Skeletal muscle cell (primary cell): ENCODE results near the gene NEBL.
A peak's percentile ranks its signal among the peaks of the same experiment; 100 is the strongest.

ENCODE experiments used
- DNase-seq: peaks from one replicate; pipeline ENCODE4 v3.0.0-alpha.2; 2010; ENCODE audit warnings: low read depth
- H3K4me3 ChIP-seq: 2 replicates; pipeline ENCODE4 v1.5.1; 2011; ENCODE audit warnings: low read depth, mild to moderate bottlenecking, control low read depth, low read length, moderate library complexity

NEBL gene

GRCh38 chr10:20809631-20810030 lies 87.5 kb downstream of the NEBL start:
- DNase-seq: no peak
- no peak overlapping the region for H3K4me3 ChIP-seq

DNA sequence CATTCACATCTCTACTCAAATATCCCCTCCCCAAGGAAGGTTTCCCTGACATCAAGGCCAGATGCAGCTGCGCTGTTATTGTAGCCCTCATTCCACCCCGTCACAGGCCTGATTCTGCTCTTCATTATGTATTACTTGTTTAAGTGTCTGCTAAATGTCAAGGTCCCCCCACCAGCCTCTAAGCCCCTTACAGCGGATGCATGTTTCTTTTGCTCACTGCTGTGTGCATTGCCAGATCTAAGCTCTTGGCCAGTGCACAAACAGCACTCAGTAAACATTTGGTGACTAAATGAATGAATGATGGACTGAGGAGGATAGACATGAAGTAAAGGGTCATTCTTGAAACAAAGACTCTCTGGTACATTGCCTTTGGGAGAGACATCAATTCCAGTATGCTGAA lies 90.6 kb downstream of the NEBL start:
- DNase-seq: no peak
- no peak overlapping the region for H3K4me3 ChIP-seq

DNA sequence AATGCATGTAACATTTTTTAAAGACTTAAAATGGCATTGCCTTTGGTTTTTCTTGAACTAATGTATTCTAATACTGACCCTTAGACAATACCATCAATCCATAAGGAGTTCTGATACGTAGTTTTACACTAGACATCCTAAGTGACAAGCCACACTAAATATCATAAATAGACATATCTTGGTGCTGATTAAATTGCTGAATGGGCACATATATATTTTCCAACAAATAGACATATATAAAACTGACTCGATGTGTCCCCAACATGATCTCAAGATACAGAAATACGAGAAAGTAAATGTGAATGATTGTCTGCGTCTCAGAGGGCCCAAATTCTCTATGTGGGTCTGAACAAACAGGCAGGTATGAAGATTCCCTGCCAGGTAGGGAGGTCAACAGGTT lies 99.8 kb downstream of the NEBL start:
- no peak for DNase-seq
- H3K4me3 ChIP-seq: no peak overlapping the region

DNA sequence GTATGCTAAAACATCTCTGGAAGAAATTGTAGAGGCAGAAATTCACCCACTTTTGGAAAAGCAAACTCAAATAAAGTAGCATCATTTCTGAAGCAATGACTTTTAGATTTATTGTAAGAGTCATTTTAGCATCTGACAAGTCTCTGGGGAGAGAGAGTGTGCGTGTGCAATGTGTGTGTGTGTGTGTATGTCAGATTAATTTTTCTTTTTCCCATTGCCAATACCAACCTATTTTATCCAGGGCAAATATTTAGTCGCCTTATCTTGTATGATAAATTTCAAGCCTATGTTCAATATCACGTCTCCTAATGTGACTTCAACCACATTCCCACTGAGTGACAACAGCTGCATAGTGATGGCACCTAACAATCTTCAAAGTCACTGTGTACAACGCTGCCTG lies 101.7 kb downstream of the NEBL start:
- no peak overlapping the region for H3K4me3 ChIP-seq
- DNase-seq: no peak

DNA sequence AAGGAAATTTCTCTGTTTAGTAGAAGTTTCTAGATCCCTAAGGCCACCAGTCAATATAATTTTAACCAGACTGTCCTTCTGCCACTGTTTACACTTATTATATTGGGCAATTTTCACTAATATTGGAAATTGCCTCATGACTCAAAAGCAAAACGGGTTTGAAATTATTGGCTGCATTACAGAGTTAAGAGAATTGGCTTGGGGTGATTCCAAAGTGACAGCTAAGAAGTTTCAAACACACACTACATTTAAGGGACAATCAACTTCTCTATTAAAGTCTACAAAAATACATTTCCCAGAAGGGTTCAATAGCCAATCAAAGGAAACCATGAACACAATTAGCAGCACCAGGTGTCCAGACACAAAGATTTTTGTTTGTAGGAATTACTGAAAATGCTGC lies 111.9 kb downstream of the NEBL start:
- no peak overlapping the region for H3K4me3 ChIP-seq
- no peak for DNase-seq

GRCh38 chr10:20778008-20778757 lies 118.9 kb downstream of the NEBL start:
- H3K4me3 ChIP-seq: no peak overlapping the region
- no peak for DNase-seq

GRCh38 chr10:20776384-20777118 lies 120.6 kb downstream of the NEBL start:
- H3K4me3 ChIP-seq: no peak overlapping the region
- no peak for DNase-seq

- H3K4me3 ChIP-seq: no peak overlapping the region
- no peak for DNase-seq
Measured at GRCh38 chr10:20771051-20771450, 126.1 kb downstream of the NEBL start.

- DNase-seq: no peak
- no peak overlapping the region for H3K4me3 ChIP-seq
Measured at GRCh38 chr10:20769481-20769880, 127.6 kb downstream of the NEBL start.

DNA sequence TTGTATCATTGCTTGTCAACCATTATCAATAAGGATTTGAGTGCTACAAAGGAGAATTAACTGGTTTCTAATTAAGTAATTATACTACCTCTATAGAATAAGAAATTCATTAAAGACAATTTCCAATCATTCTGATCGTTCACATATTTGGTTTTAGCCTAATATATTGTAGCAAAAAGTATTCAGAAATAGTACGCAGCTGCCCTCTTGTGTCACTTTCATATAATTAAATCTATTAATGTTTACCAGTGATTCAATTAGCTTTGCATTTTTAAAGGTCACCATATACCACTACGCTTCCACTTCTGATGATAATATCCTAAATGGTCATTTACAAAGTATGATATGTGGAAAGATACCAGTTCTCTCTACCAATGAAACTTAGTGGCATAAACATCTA lies 128.3 kb downstream of the NEBL start:
- H3K4me3 ChIP-seq: no peak overlapping the region
- no peak for DNase-seq

GRCh38 chr10:20767028-20767427 lies 130.1 kb downstream of the NEBL start:
- peak; percentile 25 for DNase-seq
- H3K4me3 ChIP-seq: no peak overlapping the region

GRCh38 chr10:20765066-20765465 lies 132.0 kb downstream of the NEBL start:
- H3K4me3 ChIP-seq: no peak overlapping the region
- DNase-seq: no peak

DNA sequence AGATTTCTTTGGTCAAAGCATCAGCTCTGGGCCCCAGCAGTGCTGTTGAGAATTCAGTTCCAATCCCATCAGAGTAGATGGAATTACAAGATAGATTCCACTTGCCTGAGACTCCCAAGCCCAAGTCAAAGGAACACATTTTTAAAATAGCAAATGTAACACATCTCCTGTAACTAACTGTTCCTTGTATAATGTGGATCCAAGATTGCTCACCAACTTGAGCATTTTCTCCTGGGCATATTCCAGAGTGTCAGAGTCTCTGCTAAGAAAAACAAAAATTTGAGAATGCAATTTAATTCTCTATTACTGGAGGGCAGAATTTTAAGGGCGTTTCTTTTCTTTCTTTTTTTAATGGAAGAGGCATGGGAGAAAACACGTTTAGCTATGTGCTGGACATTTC lies 136.7 kb downstream of the NEBL start:
- DNase-seq: no peak
- H3K4me3 ChIP-seq: no peak overlapping the region

GRCh38 chr10:20748551-20748950 lies 148.6 kb downstream of the NEBL start:
- no peak for DNase-seq

DNA sequence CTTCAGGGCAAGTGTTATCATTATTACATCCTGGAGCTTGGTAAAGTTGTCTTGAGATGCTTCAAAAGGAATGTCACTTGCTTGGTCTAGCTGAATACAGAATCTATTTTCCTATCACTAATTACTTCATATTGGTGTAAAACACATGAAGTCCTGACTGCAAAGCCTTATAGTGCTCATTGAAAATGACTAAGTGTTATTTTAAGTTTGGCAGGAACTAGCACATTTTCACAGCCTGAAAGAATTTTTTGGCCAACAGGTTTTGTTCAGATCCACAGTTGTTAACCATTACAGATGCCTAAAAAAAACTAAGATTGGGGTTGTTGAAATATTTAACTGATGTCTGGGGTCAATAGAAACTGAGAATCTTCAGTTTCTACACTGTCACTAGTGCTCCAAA lies 149.3 kb downstream of the NEBL start:
- DNase-seq: no peak
- H3K4me3 ChIP-seq: no peak overlapping the region

More at GRCh38 chr10:20748551-20748950, 148.6 kb downstream of the NEBL start:
- H3K4me3 ChIP-seq: no peak overlapping the region

DNA sequence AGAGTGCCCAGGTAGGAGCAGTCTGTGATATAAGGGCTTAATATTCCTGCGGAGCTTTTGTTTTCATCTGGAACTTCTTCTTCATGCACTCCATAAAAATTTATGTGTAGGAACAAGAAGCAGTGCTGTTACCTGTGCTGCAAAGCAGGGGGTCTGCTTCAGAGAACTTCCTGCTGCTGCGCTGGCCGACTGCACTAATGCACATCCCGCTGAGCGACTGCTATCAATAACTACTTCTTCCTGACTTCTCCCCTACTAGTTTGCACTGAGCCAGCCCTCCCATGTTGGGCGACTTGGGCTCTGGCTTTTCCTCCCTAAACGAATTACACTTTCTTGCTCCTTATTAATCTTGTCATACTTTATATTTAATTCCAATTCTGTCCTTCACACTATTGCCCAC lies 150.3 kb downstream of the NEBL start:
- H3K4me3 ChIP-seq: no peak overlapping the region
- no peak for DNase-seq

GRCh38 chr10:20745556-20746375 lies 151.3 kb downstream of the NEBL start:
- no peak for DNase-seq

GRCh38 chr10:20744821-20745220 lies 152.3 kb downstream of the NEBL start:
- peak; percentile 7 for DNase-seq
- no peak overlapping the region for H3K4me3 ChIP-seq

More at GRCh38 chr10:20745556-20746375, 151.3 kb downstream of the NEBL start:
- no peak overlapping the region for H3K4me3 ChIP-seq

GRCh38 chr10:20743942-20744341 lies 153.2 kb downstream of the NEBL start:
- no peak for DNase-seq
- no peak overlapping the region for H3K4me3 ChIP-seq
